ENCODE results near the gene FMNL3.
A peak's percentile ranks its signal among the peaks of the same experiment; 100 is the strongest.
"Not testable (repeated sequence)": the region's sequence is repeated elsewhere in the genome, so short reads cannot be mapped to it uniquely, and the experiment has no call there.

FMNL3 gene

GRCh38 chr12:49707128-49707811 lies at the start of gene FMNL3:
Gene FMNL3 (minus strand): TSS chr12:49707405. CDS start chr12:49707180, 225 bp downstream.
- DNase-seq (ENCODE audit: low read depth), result peak; percentile 99

GRCh38 chr12:49750996-49751393 lies 43.8 kb upstream of the FMNL3 start:
- DNase-seq (ENCODE audit: low read depth), result no peak

- DNase-seq (ENCODE audit: low read depth), result peak; percentile 44
Measured at GRCh38 chr12:49750027-49750995, 43.1 kb upstream of the FMNL3 start.

GRCh38 chr12:49748800-49749199 lies 41.6 kb upstream of the FMNL3 start:
- no peak for DNase-seq (ENCODE audit: low read depth)

GRCh38 chr12:49748306-49748705 lies 41.1 kb upstream of the FMNL3 start:
- DNase-seq (ENCODE audit: low read depth), result no peak

GRCh38 chr12:49744363-49744885 lies 37.2 kb upstream of the FMNL3 start:
- DNase-seq (ENCODE audit: low read depth), result no peak

GRCh38 chr12:49741882-49742620 lies 34.8 kb upstream of the FMNL3 start:
- peak; percentile 79 for DNase-seq (ENCODE audit: low read depth)

GRCh38 chr12:49740930-49741881 lies 34.0 kb upstream of the FMNL3 start, which contains the start of gene TMBIM6:
Gene TMBIM6 (plus strand): TSS chr12:49741557. CDS start chr12:49752494, 10,937 bp downstream.
- DNase-seq (ENCODE audit: low read depth), result peak; percentile 99

GRCh38 chr12:49740277-49740676 lies 33.1 kb upstream of the FMNL3 start:
- DNase-seq (ENCODE audit: low read depth), result not testable (repeated sequence)

- DNase-seq (ENCODE audit: low read depth), result not testable (repeated sequence)
Measured at GRCh38 chr12:49738721-49739120, 31.5 kb upstream of the FMNL3 start.

- DNase-seq (ENCODE audit: low read depth), result not testable (repeated sequence)
Measured at GRCh38 chr12:49734900-49735299, 27.7 kb upstream of the FMNL3 start.

- no peak for DNase-seq (ENCODE audit: low read depth)
Measured at GRCh38 chr12:49733219-49734017, 26.2 kb upstream of the FMNL3 start.

GRCh38 chr12:49730568-49731101 lies 23.4 kb upstream of the FMNL3 start:
- no peak for DNase-seq (ENCODE audit: low read depth)

GRCh38 chr12:49730050-49730449 lies 22.8 kb upstream of the FMNL3 start:
- DNase-seq (ENCODE audit: low read depth), result no peak

- no peak for DNase-seq (ENCODE audit: low read depth)
Measured at GRCh38 chr12:49728446-49728845, 21.2 kb upstream of the FMNL3 start.

- not testable (repeated sequence) for DNase-seq (ENCODE audit: low read depth)
Measured at GRCh38 chr12:49721355-49721754, 14.2 kb upstream of the FMNL3 start.

- DNase-seq (ENCODE audit: low read depth), result no peak
Measured at GRCh38 chr12:49720214-49720613, 13.0 kb upstream of the FMNL3 start.

- not testable (repeated sequence) for DNase-seq (ENCODE audit: low read depth)
Measured at GRCh38 chr12:49717800-49718199, 10.6 kb upstream of the FMNL3 start.

GRCh38 chr12:49716553-49716952 lies 9.3 kb upstream of the FMNL3 start:
- no peak for DNase-seq (ENCODE audit: low read depth)

GRCh38 chr12:49713952-49714351 lies 6.7 kb upstream of the FMNL3 start:
- not testable (repeated sequence) for DNase-seq (ENCODE audit: low read depth)
